K562 (cell line): ENCODE data around the gene SLC35A4. TPM values are rescaled to one million over a fixed set of nuclear protein-coding genes. Genes with fewer than 3 reads are reported as not detected.
A peak's percentile ranks its signal among the peaks of the same experiment; 100 is the strongest.

Experiments used
- CBFA2T2 ChIP-seq: fragments of 450-650 bp; conservative IDR thresholded peaks from 2 replicates; pipeline ENCODE4 v1.6.1; 2017; ENCODE audit warnings: mild to moderate bottlenecking
- EHMT2 ChIP-seq: fragments of 450-650 bp; IDR thresholded peaks from 2 replicates; pipeline ENCODE4 v1.6.1; 2018; ENCODE audit warnings: antibody characterized with exemption
- FOXJ3 ChIP-seq: sonication (generic); formaldehyde crosslinking; IDR thresholded peaks from 2 replicates; pipeline ENCODE4 v1.4.0; 2020; ENCODE audit warnings: mild to moderate bottlenecking, missing genetic modification reagents
- MBD2 ChIP-seq: sonication (generic); IDR thresholded peaks from 2 replicates; pipeline ENCODE4 v1.6.1; 2016; ENCODE audit warnings: low read depth, borderline replicate concordance
- NCOA6 ChIP-seq: fragments of 450-650 bp; IDR thresholded peaks from 2 replicates; pipeline ENCODE4 v1.6.1; 2017; ENCODE audit warnings: mild to moderate bottlenecking
- SRSF7 ChIP-seq: fragments of 200-400 bp; formaldehyde crosslinking; optimal IDR thresholded peaks from 2 replicates; pipeline ENCODE3; 2017; ENCODE audit warnings: mild to moderate bottlenecking, low read depth, low read length
- ZBTB1 ChIP-seq: sonication (generic); formaldehyde crosslinking; IDR thresholded peaks from 2 replicates; pipeline ENCODE4 v1.8.1; 2023; ENCODE audit warnings: missing genetic modification reagents, low read depth, mild to moderate bottlenecking, borderline replicate concordance
- polyA plus RNA-seq, 8 experiments: library from polyadenylated mRNA; depleted of rRNA in 4 of 8; stranded (reverse) in 5 of 8; unstranded in 3 of 8; fragments of >200 nt; fragmentation: Nextera tagmentation in 2 of 8; fragmentation: Illumina TruSeq in 1 of 8; extraction: Ambion mirVana in 2 of 8; extraction: Trizol in 1 of 8; gene quantifications; 2 replicates each; pipeline versions ENCODE4 v1.2.1 to v1.2.3, GENCODE V29; 2011 to 2014; ENCODE audit warnings: inconsistent platforms in 1 of 8, missing spikeins in 1 of 8
- total RNA-seq, 7 experiments: library from RNA; depleted of rRNA in 6 of 7; stranded (reverse); fragments of >200 nt in 6 of 7; fragmentation: Illumina TruSeq in 2 of 7; extraction: Trizol in 2 of 7; gene quantifications; 2 replicates each; pipeline versions ENCODE4 v1.2.1 to v1.2.3, GENCODE V29; 2011 to 2021; ENCODE audit warnings: low replicate concordance in 1 of 7
- TF ChIP-seq, protein P1 (sequence below): fragments of 450-650 bp; formaldehyde crosslinking; IDR thresholded peaks from 2 replicates; pipeline ENCODE4 v1.4.0; 2020; ENCODE audit warnings: mild to moderate bottlenecking, moderate library complexity
- TF ChIP-seq, protein P2 (sequence below): sonication (generic); formaldehyde crosslinking; IDR thresholded peaks from 2 replicates; pipeline ENCODE4 v1.8.1; 2023; ENCODE audit warnings: mild to moderate bottlenecking, missing genetic modification reagents
- TF ChIP-seq, protein P3 (sequence below): fragments of 450-650 bp; formaldehyde crosslinking; IDR thresholded peaks from 2 replicates; pipeline ENCODE4 v1.4.0; 2022; ENCODE audit warnings: missing genetic modification characterization
- TF ChIP-seq, protein P4 (sequence below): fragments of 450-650 bp; IDR thresholded peaks from 2 replicates; pipeline ENCODE4 v1.6.1; 2017; ENCODE audit warnings: antibody characterized with exemption
- TF ChIP-seq, protein P5 (sequence below): fragments of 450-650 bp; IDR thresholded peaks from 2 replicates; pipeline ENCODE4 v1.7.0; 2016; ENCODE audit warnings: borderline replicate concordance

SLC35A4 gene
- total and polyA plus RNA-seq, 9 of the 15 experiments (the other 6 are each of a cell fraction or from before 2014, with no cell fraction given), result 21.8 to 171 (median 42.5) TPM

DNA sequence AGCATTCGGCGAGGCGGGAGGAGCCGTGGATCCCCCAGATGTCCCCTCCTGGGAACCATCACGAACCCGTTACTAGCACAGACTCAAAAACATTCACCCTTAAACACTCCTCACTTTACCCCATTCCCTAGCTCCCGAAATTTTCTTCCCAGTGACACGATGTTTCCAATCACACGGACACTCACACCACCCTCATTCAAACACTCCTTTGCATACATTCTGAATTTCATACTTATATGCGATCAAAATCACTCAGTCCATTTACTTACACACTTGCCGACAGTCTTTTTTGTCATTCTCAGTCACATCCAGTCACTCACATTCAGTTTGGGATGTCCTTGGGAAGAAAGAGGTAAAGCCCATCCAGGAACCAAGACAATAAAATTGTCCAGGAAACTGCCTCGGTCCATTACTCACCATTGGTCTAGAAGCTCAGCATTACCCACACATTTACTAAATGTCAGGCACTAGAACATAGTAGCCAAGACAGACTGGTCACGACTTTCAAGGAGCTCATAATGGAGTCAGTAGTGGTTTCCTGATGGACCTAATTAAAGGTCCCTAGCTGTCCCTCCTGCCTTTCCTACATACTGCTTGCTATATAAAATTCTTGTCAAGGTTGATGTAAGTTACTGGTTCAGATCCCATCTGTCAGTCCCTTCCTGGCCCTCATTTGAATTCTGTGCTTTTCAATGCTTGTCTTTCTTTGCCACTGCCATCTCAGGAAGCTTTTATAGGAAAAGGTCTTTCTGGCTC is 574 bp downstream of the SLC35A4 start (continued):
- TF ChIP-seq, protein P1, sequence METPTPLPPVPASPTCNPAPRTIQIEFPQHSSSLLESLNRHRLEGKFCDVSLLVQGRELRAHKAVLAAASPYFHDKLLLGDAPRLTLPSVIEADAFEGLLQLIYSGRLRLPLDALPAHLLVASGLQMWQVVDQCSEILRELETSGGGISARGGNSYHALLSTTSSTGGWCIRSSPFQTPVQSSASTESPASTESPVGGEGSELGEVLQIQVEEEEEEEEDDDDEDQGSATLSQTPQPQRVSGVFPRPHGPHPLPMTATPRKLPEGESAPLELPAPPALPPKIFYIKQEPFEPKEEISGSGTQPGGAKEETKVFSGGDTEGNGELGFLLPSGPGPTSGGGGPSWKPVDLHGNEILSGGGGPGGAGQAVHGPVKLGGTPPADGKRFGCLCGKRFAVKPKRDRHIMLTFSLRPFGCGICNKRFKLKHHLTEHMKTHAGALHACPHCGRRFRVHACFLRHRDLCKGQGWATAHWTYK, result no peak
- TF ChIP-seq NCOA6, result no peak
- TF ChIP-seq, protein P2, sequence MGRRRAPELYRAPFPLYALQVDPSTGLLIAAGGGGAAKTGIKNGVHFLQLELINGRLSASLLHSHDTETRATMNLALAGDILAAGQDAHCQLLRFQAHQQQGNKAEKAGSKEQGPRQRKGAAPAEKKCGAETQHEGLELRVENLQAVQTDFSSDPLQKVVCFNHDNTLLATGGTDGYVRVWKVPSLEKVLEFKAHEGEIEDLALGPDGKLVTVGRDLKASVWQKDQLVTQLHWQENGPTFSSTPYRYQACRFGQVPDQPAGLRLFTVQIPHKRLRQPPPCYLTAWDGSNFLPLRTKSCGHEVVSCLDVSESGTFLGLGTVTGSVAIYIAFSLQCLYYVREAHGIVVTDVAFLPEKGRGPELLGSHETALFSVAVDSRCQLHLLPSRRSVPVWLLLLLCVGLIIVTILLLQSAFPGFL, result no peak
- TF ChIP-seq FOXJ3 (CRISPR knock-in tag), result no peak
- TF ChIP-seq, protein P3, sequence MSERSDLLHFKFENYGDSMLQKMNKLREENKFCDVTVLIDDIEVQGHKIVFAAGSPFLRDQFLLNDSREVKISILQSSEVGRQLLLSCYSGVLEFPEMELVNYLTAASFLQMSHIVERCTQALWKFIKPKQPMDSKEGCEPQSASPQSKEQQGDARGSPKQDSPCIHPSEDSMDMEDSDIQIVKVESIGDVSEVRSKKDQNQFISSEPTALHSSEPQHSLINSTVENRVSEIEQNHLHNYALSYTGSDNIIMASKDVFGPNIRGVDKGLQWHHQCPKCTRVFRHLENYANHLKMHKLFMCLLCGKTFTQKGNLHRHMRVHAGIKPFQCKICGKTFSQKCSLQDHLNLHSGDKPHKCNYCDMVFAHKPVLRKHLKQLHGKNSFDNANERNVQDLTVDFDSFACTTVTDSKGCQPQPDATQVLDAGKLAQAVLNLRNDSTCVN (CRISPR knock-in tag), result no peak
- TF ChIP-seq, protein P4, sequence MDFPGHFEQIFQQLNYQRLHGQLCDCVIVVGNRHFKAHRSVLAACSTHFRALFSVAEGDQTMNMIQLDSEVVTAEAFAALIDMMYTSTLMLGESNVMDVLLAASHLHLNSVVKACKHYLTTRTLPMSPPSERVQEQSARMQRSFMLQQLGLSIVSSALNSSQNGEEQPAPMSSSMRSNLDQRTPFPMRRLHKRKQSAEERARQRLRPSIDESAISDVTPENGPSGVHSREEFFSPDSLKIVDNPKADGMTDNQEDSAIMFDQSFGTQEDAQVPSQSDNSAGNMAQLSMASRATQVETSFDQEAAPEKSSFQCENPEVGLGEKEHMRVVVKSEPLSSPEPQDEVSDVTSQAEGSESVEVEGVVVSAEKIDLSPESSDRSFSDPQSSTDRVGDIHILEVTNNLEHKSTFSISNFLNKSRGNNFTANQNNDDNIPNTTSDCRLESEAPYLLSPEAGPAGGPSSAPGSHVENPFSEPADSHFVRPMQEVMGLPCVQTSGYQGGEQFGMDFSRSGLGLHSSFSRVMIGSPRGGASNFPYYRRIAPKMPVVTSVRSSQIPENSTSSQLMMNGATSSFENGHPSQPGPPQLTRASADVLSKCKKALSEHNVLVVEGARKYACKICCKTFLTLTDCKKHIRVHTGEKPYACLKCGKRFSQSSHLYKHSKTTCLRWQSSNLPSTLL, result no peak
- TF ChIP-seq, protein P5, sequence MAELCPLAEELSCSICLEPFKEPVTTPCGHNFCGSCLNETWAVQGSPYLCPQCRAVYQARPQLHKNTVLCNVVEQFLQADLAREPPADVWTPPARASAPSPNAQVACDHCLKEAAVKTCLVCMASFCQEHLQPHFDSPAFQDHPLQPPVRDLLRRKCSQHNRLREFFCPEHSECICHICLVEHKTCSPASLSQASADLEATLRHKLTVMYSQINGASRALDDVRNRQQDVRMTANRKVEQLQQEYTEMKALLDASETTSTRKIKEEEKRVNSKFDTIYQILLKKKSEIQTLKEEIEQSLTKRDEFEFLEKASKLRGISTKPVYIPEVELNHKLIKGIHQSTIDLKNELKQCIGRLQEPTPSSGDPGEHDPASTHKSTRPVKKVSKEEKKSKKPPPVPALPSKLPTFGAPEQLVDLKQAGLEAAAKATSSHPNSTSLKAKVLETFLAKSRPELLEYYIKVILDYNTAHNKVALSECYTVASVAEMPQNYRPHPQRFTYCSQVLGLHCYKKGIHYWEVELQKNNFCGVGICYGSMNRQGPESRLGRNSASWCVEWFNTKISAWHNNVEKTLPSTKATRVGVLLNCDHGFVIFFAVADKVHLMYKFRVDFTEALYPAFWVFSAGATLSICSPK, result peak; percentile 95
- no peak for TF ChIP-seq CBFA2T2
- TF ChIP-seq EHMT2, result 0 out of 2 replicates have a peak, but pooled peaks have one; percentile 61
- TF ChIP-seq SRSF7, result no peak
- no peak for TF ChIP-seq MBD2
- TF ChIP-seq ZBTB1 (CRISPR knock-in tag), result no peak
